Measurements from ENCODE around the gene CLEC7A. TPM values are rescaled to one million over a fixed set of nuclear protein-coding genes. Genes with fewer than 3 reads are reported as not detected.

The CLEC7A gene
- total RNA-seq, 1 experiment from 2014 or later, result not detected

DNA sequence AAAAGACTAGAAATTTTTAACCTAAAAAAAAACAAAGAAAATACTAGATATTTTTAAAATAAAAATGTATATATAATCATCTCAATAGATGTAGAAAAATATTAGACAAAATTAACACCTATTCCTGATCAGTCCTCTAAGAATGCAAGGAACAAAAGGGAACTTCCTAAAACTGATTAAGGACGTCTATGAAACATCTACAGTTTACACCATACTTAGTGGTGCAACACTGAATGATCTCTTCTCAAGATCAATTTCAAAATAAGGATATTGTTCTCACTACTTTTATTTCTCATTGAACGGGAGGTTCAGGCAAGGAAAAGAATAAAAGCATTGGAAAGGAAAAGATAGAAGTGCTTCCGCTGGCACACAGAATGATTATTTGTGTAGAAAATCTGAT, 26.0 kb upstream of the CLEC7A start:
- H3K9me3 Mint-ChIP-seq (ENCODE audit: unreplicated experiment), result no peaks in the 10 kb centered on the region
- Histone ChIP-seq H3K4me1 (peaks cover 5% of the 10 kb centered on the region; the same call in 1 of the 2 replicates), H3K4me3 (ENCODE audit: low read depth, low read length) (no peak overlapping the region), H3K9me3 (no peaks in the 10 kb centered on the region; the same call in 1 of the 2 replicates), H3K36me3 (ENCODE audit: control insufficient read depth, insufficient read depth, low read length) (no peaks in the 10 kb centered on the region), H3K27me3 (replicated peaks; ENCODE audit: control insufficient read depth, insufficient read depth, low read length) (no peaks in the 10 kb centered on the region)
- H3K4me1 Mint-ChIP-seq (ENCODE audit: low read depth, unreplicated experiment), result peaks cover 6% of the 10 kb centered on the region
- BruUV-seq (replicated peaks), result no TSS peak
- no peak overlapping the region for H3K4me3 Mint-ChIP-seq (ENCODE audit: unreplicated experiment)
- ChIA-PET CTCF (no interaction called here), POLR2A (no interaction called here)
- DNase-seq, result no peak
- intact Hi-C loops (cut with micrococcal nuclease; ENCODE audit: unreplicated experiment), result no loop called here
- TF ChIP-seq, protein P1, sequence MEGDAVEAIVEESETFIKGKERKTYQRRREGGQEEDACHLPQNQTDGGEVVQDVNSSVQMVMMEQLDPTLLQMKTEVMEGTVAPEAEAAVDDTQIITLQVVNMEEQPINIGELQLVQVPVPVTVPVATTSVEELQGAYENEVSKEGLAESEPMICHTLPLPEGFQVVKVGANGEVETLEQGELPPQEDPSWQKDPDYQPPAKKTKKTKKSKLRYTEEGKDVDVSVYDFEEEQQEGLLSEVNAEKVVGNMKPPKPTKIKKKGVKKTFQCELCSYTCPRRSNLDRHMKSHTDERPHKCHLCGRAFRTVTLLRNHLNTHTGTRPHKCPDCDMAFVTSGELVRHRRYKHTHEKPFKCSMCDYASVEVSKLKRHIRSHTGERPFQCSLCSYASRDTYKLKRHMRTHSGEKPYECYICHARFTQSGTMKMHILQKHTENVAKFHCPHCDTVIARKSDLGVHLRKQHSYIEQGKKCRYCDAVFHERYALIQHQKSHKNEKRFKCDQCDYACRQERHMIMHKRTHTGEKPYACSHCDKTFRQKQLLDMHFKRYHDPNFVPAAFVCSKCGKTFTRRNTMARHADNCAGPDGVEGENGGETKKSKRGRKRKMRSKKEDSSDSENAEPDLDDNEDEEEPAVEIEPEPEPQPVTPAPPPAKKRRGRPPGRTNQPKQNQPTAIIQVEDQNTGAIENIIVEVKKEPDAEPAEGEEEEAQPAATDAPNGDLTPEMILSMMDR (IDR thresholded peaks at IDR 0.05; ENCODE audit: insufficient read depth in 1 of 2, low read depth in 1 of 2, low read length in 1 of 2, severe bottlenecking in 1 of 2, unreplicated experiment in 1 of 2), result no peak
- no peaks in the 10 kb centered on the region for H3K27me3 Mint-ChIP-seq (ENCODE audit: insufficient read depth, unreplicated experiment)
- H3K36me3 Mint-ChIP-seq (ENCODE audit: insufficient read depth, unreplicated experiment), result peaks cover 59% of the 10 kb centered on the region
- no peak overlapping the region for H3K27ac Mint-ChIP-seq (ENCODE audit: unreplicated experiment)

DNA sequence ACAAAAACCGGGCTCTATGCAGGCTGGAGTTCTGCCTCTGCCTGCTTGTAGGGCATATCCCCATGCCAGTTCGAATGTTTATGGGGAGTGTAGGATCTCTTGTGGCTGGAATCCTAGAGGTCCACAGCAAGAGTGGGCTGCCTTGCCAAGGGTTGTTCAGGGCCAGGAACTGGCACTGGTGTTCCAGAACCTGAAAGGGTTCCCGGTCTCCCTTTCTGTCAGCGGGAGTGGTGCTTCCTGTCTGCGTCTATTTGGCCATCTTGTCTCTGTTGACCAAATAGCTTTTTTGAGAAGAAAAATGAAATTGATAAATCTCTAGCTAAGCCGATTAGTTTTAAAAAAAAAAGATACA, 24.1 kb upstream of the CLEC7A start:
- Mint-ChIP-seq H3K27me3 (ENCODE audit: insufficient read depth, unreplicated experiment) (no peaks in the 10 kb centered on the region), H3K36me3 (ENCODE audit: insufficient read depth, unreplicated experiment) (peaks cover 40% of the 10 kb centered on the region), H3K27ac (ENCODE audit: unreplicated experiment) (peak overlapping the region; percentile 77), H3K4me1 (ENCODE audit: low read depth, unreplicated experiment) (peaks cover 6% of the 10 kb centered on the region), H3K9me3 (ENCODE audit: unreplicated experiment) (no peaks in the 10 kb centered on the region), H3K4me3 (ENCODE audit: unreplicated experiment) (peak overlapping the region; percentile 77)
- Histone ChIP-seq H3K4me3 (ENCODE audit: low read depth, low read length) (no peak overlapping the region), H3K9me3 (no peaks in the 10 kb centered on the region; the same call in 1 of the 2 replicates), H3K4me1 (peaks cover 5% of the 10 kb centered on the region; the same call in 1 of the 2 replicates), H3K27me3 (replicated peaks; ENCODE audit: control insufficient read depth, insufficient read depth, low read length) (no peaks in the 10 kb centered on the region), H3K36me3 (ENCODE audit: control insufficient read depth, insufficient read depth, low read length) (no peaks in the 10 kb centered on the region)
- TF ChIP-seq, protein P1 (IDR thresholded peaks at IDR 0.05; ENCODE audit: insufficient read depth in 1 of 2, low read depth in 1 of 2, low read length in 1 of 2, severe bottlenecking in 1 of 2, unreplicated experiment in 1 of 2), result no peak
- DNase-seq, result no peak
- ChIA-PET POLR2A (interaction anchor here (0.6 kb wide), 1 partner anchor 16 kb away, joined by 3 read pairs; no protein-coding TSS in a partner anchor), CTCF (interaction anchor here (0.6 to 1.7 kb wide), 5 partner anchors 15 to 60 kb away, joined by 3 to 9 read pairs (median 5); partner anchors contain the start of gene GABARAPL1)
- intact Hi-C loops (cut with micrococcal nuclease; ENCODE audit: unreplicated experiment), result no loop called here
- no TSS peak for BruUV-seq (replicated peaks)

DNA sequence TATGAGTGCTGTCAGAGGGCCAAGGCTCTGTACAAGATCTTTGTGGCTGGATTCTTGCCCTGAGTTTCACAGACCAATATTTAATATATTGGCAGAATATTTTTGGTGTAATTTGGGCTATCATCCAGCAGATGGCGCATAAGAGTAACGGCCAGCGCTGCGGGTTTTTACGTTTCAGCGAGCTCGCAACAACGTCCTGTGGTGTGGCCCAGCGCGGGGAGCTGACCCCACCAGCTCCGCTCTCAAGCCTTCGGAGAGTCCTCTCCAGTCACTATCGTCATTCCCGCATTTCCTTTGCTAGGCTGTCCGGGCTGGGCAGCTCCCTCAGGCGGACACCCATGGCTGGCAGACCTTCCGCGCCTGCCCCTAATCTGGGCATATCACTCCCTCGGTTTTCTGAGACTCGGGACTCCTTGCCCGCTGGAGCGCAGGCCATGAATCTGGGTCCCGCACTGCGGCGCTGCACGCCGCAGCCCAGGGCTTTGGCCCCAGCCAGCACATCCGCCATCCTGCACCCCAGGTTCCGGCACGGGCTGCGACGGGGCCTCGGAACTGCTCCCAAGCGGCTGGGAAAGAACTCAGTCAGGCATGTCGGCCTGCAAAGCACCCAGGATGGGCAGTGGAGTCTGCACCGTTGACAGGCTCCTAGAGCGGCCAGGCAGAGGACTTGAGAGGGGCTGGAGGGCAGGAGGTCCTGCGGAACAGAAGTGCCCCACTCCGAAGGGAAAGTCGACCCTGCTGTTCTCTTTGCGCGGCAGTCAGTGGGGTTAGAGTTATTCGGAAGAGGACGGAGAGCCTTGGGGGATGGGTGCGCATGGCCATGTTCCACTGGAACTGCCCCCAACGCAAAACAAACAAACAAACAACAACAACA, 23.5 kb upstream of the CLEC7A start:
- intact Hi-C loops (cut with micrococcal nuclease; ENCODE audit: unreplicated experiment), result loop anchor here (1.0 kb wide), 5 partner anchors 16 to 409 kb away; partner anchors contain the start of gene GABARAPL1
- peak; percentile 78 to 80 for DNase-seq
- peaks cover 6% of the 10 kb centered on the region for H3K4me1 Mint-ChIP-seq (ENCODE audit: low read depth, unreplicated experiment)
- H3K27ac Mint-ChIP-seq (ENCODE audit: unreplicated experiment), result peak overlapping the region; percentile 77
- ChIA-PET POLR2A (interaction anchor here (0.5 to 1.3 kb wide), 3 partner anchors 23 to 59 kb away, joined by 5 to 6 read pairs (median 5); partner anchors contain the start of gene GABARAPL1), CTCF (interaction anchor here (0.8 to 3.3 kb wide), 12 partner anchors 10 to 144 kb away, joined by 3 to 80 read pairs (median 6); partner anchors contain the start of gene GABARAPL1)
- peak overlapping the region; percentile 31 for H3K4me3 ChIP-seq (ENCODE audit: low read depth, low read length)
- peaks cover 34% of the 10 kb centered on the region for H3K36me3 Mint-ChIP-seq (ENCODE audit: insufficient read depth, unreplicated experiment)
- no peaks in the 10 kb centered on the region for H3K9me3 Mint-ChIP-seq (ENCODE audit: unreplicated experiment)
- no peaks in the 10 kb centered on the region for H3K36me3 ChIP-seq (ENCODE audit: control insufficient read depth, insufficient read depth, low read length)
- peaks cover 5% of the 10 kb centered on the region; the same call in 1 of the 2 replicates for H3K4me1 ChIP-seq
- H3K27me3 ChIP-seq (replicated peaks; ENCODE audit: control insufficient read depth, insufficient read depth, low read length), result no peaks in the 10 kb centered on the region
- TF ChIP-seq, protein P1 (IDR thresholded peaks at IDR 0.05; ENCODE audit: insufficient read depth in 1 of 2, low read depth in 1 of 2, low read length in 1 of 2, severe bottlenecking in 1 of 2, unreplicated experiment in 1 of 2), result peak; percentile 81 to 98
- no peaks in the 10 kb centered on the region for H3K27me3 Mint-ChIP-seq (ENCODE audit: insufficient read depth, unreplicated experiment)
- BruUV-seq (replicated peaks), result no TSS peak
- peak overlapping the region; percentile 77 for H3K4me3 Mint-ChIP-seq (ENCODE audit: unreplicated experiment)
- no peaks in the 10 kb centered on the region; the same call in 1 of the 2 replicates for H3K9me3 ChIP-seq

Data from Caco-2 (cell line).